Neutrophil (primary cell): Measurements from ENCODE around the gene DAB2IP.

Source experiments
- H3K27ac ChIP-seq: fragments of 200-600 bp; sonication (generic); 2 replicates; pipeline ENCODE4 v1.5.1; 2016; ENCODE audit warnings: mild to moderate bottlenecking, moderate library complexity
- H3K27me3 ChIP-seq: fragments of 200-600 bp; sonication (generic); 2 replicates; pipeline ENCODE4 v1.6.0; 2016; ENCODE audit warnings: mild to moderate bottlenecking
- H3K36me3 ChIP-seq: fragments of 200-600 bp; sonication (generic); 2 replicates; pipeline ENCODE4 v1.5.1; 2017
- H3K4me1 ChIP-seq, 2 experiments: fragments of 200-600 bp in 1 of 2; sonication (generic) in 1 of 2; 1 replicate in 1 of 2; 2 replicates in 1 of 2; pipeline versions ENCODE4 v1.5.1 to v1.6.1; 2013 to 2016; ENCODE audit warnings: low read depth in 1 of 2, low read length in 1 of 2, mild to moderate bottlenecking in 1 of 2, moderate library complexity in 1 of 2; ENCODE audit not compliant: control insufficient read depth in 1 of 2, insufficient read depth in 1 of 2
- H3K4me3 ChIP-seq, 2 experiments: fragments of 200-600 bp in 1 of 2; sonication (generic) in 1 of 2; 1 replicate in 1 of 2; 2 replicates in 1 of 2; pipeline ENCODE4 v1.5.1; 2013 to 2016; ENCODE audit warnings: low read depth in 1 of 2, low read length in 1 of 2, mild to moderate bottlenecking in 1 of 2, moderate library complexity in 1 of 2
- H3K9me3 ChIP-seq: fragments of 200-600 bp; sonication (generic); 2 replicates; pipeline ENCODE4 v1.5.1; 2016
- TF ChIP-seq, protein P1 (sequence below): fragments of 200-600 bp; sonication (generic); IDR thresholded peaks from 2 replicates; pipeline ENCODE4 v1.5.1; 2016; ENCODE audit warnings: antibody characterized with exemption

DAB2IP gene

DNA sequence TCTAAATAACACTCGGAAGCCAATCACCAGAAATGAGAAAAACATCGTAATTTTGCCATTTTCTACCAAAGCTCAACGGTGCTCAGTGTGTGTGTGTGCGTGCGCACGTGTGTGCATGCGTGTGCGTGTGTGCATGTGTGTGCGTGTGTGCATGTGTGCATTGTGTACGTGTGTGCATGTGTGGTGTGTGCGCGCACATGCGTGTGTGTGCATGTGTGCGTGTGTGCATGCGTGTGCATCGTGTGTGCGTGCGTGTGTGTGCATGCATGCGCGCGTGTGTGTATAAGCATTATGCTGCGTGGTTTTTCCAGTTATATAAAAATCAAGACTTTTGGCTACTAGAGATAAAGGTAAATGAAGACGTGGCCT, 165.0 kb downstream of the DAB2IP start:
- TF ChIP-seq, protein P1, sequence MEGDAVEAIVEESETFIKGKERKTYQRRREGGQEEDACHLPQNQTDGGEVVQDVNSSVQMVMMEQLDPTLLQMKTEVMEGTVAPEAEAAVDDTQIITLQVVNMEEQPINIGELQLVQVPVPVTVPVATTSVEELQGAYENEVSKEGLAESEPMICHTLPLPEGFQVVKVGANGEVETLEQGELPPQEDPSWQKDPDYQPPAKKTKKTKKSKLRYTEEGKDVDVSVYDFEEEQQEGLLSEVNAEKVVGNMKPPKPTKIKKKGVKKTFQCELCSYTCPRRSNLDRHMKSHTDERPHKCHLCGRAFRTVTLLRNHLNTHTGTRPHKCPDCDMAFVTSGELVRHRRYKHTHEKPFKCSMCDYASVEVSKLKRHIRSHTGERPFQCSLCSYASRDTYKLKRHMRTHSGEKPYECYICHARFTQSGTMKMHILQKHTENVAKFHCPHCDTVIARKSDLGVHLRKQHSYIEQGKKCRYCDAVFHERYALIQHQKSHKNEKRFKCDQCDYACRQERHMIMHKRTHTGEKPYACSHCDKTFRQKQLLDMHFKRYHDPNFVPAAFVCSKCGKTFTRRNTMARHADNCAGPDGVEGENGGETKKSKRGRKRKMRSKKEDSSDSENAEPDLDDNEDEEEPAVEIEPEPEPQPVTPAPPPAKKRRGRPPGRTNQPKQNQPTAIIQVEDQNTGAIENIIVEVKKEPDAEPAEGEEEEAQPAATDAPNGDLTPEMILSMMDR = no peak
- H3K27me3 ChIP-seq = peaks cover 17% of the 10 kb centered on the region
- no peak overlapping the region for H3K27ac ChIP-seq
- H3K9me3 ChIP-seq = no peaks in the 10 kb centered on the region
- H3K4me1 ChIP-seq = no peaks in the 10 kb centered on the region
- H3K36me3 ChIP-seq = no peaks in the 10 kb centered on the region
- no peak overlapping the region for H3K4me3 ChIP-seq

DNA sequence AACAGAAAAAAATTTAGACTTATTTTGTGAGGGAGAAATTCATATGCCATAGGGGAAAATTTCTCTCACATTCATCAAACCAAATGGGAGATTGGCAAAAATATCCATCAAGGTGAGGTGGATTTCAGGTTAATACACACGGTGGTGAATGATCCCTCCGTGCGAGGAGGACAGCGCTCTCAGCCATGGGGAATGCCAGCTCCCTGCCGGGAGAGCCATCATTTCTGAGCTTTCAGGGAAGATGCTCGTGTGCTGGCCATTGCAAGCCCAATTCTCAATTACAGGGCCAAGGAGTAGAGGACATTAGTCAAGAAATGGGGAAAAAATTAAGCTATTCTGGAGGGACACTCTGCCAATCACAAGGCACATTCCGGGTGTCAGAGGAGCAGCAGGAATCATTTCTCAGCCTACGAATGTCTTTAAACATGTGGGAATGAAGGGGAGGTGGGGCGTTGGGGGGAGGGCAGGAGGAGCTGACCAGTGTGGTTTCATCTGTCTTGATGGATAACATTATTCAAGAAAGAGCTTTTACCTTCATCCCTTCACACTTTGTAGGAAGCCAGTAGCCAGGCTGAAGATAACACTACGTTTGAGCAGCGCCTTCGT, 165.5 kb downstream of the DAB2IP start:
- Histone ChIP-seq H3K27ac (no peak overlapping the region), H3K27me3 (peaks cover 17% of the 10 kb centered on the region), H3K4me3 (no peak overlapping the region), H3K9me3 (no peaks in the 10 kb centered on the region), H3K36me3 (no peaks in the 10 kb centered on the region), H3K4me1 (no peaks in the 10 kb centered on the region)
- TF ChIP-seq, protein P1 = no peak

DNA sequence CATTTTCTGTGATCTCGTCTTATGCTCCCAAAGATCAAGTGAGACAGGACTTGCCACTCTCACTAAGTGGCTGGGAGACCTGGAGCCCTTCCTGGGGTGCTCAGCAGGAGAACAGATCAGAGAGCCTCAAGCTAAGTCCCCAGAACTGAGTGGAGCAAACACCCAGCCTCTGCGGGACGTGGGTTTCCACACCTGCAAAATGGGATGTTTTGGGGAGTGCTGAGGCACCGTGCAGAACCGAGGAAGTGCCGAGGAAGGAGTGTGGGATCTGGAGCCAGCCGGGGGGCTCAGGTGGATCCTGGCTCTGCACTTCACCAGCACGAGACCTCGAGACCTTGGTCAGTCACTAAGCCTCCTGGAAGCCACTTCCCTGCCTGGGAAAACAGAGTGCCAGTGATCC, 166.0 kb downstream of the DAB2IP start:
- TF ChIP-seq, protein P1 = no peak
- Histone ChIP-seq H3K4me3 (no peak overlapping the region), H3K36me3 (no peaks in the 10 kb centered on the region), H3K9me3 (no peaks in the 10 kb centered on the region), H3K27ac (no peak overlapping the region), H3K4me1 (no peaks in the 10 kb centered on the region), H3K27me3 (peaks cover 17% of the 10 kb centered on the region)

DNA sequence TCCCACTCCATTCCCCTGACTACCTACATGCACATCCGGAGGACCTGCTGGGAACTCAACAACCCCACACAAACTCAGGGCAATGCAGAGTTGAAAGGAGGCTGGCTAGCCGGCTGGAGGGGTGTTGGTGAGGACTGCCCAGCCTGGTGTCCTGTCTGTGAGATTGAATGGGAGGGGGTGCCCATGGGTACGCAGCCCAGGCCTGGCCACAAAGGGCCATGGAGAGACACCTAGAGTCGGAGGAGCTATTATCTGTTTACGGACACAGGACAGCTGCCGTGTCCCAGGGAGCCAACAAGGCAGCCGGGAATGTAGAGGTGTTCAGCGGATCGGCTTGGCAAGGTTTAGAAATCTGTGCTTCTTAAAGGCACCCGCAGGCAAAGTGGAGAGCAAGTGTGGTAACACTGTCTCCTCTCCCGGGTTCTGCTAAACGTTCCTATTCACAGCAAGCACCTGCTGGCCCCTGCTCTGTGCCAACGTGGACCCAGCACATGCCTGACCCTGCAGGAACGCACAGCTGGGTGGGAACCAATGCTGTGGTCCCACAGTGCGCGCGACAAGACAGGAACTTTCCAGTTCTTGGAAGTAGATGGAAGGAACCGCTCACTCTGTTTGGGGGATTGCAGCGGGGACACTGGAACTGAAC, 166.7 kb downstream of the DAB2IP start:
- Histone ChIP-seq H3K27ac (no peak overlapping the region), H3K27me3 (peaks cover 17% of the 10 kb centered on the region), H3K36me3 (no peaks in the 10 kb centered on the region), H3K4me3 (no peak overlapping the region), H3K9me3 (no peaks in the 10 kb centered on the region), H3K4me1 (no peaks in the 10 kb centered on the region)
- TF ChIP-seq, protein P1 = no peak

DNA sequence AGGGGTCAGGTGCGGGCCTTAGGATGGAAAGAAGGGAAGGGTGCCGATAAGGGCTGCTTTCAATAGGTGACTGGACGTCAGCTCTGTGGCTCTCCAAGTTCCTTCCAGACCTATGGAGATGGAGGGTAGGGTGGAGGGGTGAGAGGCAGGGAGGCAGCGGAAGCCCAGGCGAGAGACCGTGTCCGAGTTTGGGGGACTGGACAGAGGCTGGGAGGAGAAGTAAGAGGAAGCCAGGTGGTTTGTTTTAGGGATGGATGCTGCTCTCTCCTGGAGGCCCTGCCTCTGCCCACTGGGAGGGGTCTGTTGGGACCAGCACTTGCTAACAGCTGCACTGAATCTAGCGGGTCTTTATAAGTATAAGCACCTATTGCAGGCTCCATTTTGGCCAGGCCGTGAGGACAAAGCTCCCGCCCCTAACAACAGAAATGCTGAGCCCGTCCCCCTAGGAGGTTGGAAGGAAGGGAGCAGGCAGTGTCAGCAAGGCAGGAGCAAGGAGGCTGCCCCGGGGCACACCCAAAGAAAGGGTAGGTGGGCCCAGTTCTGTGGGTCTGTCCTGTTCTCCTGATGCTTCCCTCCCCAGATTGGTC, 167.5 kb downstream of the DAB2IP start:
- H3K4me3 ChIP-seq = no peak overlapping the region
- H3K27ac ChIP-seq = no peak overlapping the region
- no peaks in the 10 kb centered on the region for H3K36me3 ChIP-seq
- TF ChIP-seq, protein P1 = no peak
- H3K9me3 ChIP-seq = no peaks in the 10 kb centered on the region
- peaks cover 17% of the 10 kb centered on the region for H3K27me3 ChIP-seq
- no peaks in the 10 kb centered on the region for H3K4me1 ChIP-seq
